Activated naive CD8-positive, alpha-beta T cell treated with anti-CD3 and anti-CD28 coated beads, Interleukin-2, amount 10 ng/mL, durations not matched to agents 7 days and 5 days (primary cell): ENCODE data around the gene MOV10. TPM values are rescaled to one million over a fixed set of nuclear protein-coding genes. Genes with fewer than 3 reads are reported as not detected.

ENCODE experiments used
- total RNA-seq, 2 experiments: library from RNA; stranded (reverse); gene quantifications; one replicate each; pipeline ENCODE4 v1.2.3, GENCODE V29; 2021

Gene MOV10
- total RNA-seq, 2 experiments from 2014 or later, result 124 to 130 TPM

Other genes with a start within 250 kb of the MOV10 start
- under 1 TPM; 0.22 to 0.34 TPM for gene WNT2B, start 165.7 kb upstream of the MOV10 start, total RNA-seq
- gene ST7L, start 55.5 kb upstream of the MOV10 start, total RNA-seq, result 10 to 100 TPM; 15.4 to 16.5 TPM
- gene CAPZA1, start 54.8 kb upstream of the MOV10 start, total RNA-seq, result 100 to 1,000 TPM; 248 to 251 TPM
- 10 to 100 TPM; 81.2 to 85.5 TPM for gene RHOC, start 32.5 kb downstream of the MOV10 start, total RNA-seq
- gene PPM1J, start 40.7 kb downstream of the MOV10 start, total RNA-seq, result under 1 TPM in 1 of 2 experiments, not detected in 1; 0.25 TPM